HG03095 (cell line): ENCODE measurements around the gene PCDHB10.
"Not testable (repeated sequence)": the region's sequence is repeated elsewhere in the genome, so short reads cannot be mapped to it uniquely, and the experiment has no call there.

Experiments used
- ATAC-seq: cut with Tn5 transposase; IDR thresholded peaks from one replicate; pipeline ENCODE4 v1.9.1; 2021; ENCODE audit warnings: moderate library complexity; ENCODE audit not compliant: unreplicated experiment

Gene PCDHB10

GRCh38 chr5:141186897-141187512 lies 5.1 kb upstream of the PCDHB10 start, which contains the start of gene PCDHB9:
Gene PCDHB9 (plus strand): TSS chr5:141187161. CDS start chr5:141187319, 158 bp downstream.
- ATAC-seq, result no peak

GRCh38 chr5:141188682-141189081 lies 3.5 kb upstream of the PCDHB10 start:
- ATAC-seq, result not testable (repeated sequence)

GRCh38 chr5:141189131-141189530 lies 3.0 kb upstream of the PCDHB10 start:
- ATAC-seq, result not testable (repeated sequence)

GRCh38 chr5:141194332-141194731 lies 2.2 kb downstream of the PCDHB10 start:
- ATAC-seq, result not testable (repeated sequence)

- no peak for ATAC-seq
Measured at GRCh38 chr5:141196363-141196762, 4.2 kb downstream of the PCDHB10 start.

- ATAC-seq, result no peak
Measured at GRCh38 chr5:141199359-141200235, 7.4 kb downstream of the PCDHB10 start, which contains the start of gene PCDHB11. Gene PCDHB11 (plus strand): TSS chr5:141199627. CDS start chr5:141199775, 148 bp downstream.

- ATAC-seq, result not testable (repeated sequence)
Measured at GRCh38 chr5:141201126-141201525, 9.0 kb downstream of the PCDHB10 start.

- ATAC-seq, result not testable (repeated sequence)
Measured at GRCh38 chr5:141201646-141202045, 9.5 kb downstream of the PCDHB10 start.

GRCh38 chr5:141208478-141208877 lies 16.3 kb downstream of the PCDHB10 start, which contains the start of gene PCDHB12:
Gene PCDHB12 (plus strand): TSS chr5:141208719. CDS start chr5:141208908, 189 bp downstream.
- ATAC-seq, result no peak

GRCh38 chr5:141210281-141210680 lies 18.1 kb downstream of the PCDHB10 start:
- ATAC-seq, result not testable (repeated sequence)

- not testable (repeated sequence) for ATAC-seq
Measured at GRCh38 chr5:141210849-141211248, 18.7 kb downstream of the PCDHB10 start.

GRCh38 chr5:141213656-141214339 lies 21.6 kb downstream of the PCDHB10 start, which contains the start of gene PCDHB13:
Gene PCDHB13 (plus strand): TSS chr5:141213919. CDS start chr5:141214124, 205 bp downstream.
- not testable (repeated sequence) for ATAC-seq

GRCh38 chr5:141214583-141214982 lies 22.4 kb downstream of the PCDHB10 start:
- not testable (repeated sequence) for ATAC-seq

- not testable (repeated sequence) for ATAC-seq
Measured at GRCh38 chr5:141215504-141215903, 23.4 kb downstream of the PCDHB10 start.

- ATAC-seq, result not testable (repeated sequence)
Measured at GRCh38 chr5:141216035-141216434, 23.9 kb downstream of the PCDHB10 start.

- no peak for ATAC-seq
Measured at GRCh38 chr5:141223112-141223783, 31.1 kb downstream of the PCDHB10 start, which contains the start of gene PCDHB14. Gene PCDHB14 (plus strand): TSS chr5:141223343. CDS start chr5:141223506, 163 bp downstream.

GRCh38 chr5:141224844-141225243 lies 32.7 kb downstream of the PCDHB10 start:
- ATAC-seq, result not testable (repeated sequence)

- not testable (repeated sequence) for ATAC-seq
Measured at GRCh38 chr5:141225421-141225820, 33.3 kb downstream of the PCDHB10 start.

- no peak for ATAC-seq
Measured at GRCh38 chr5:141234109-141234667, 42.0 kb downstream of the PCDHB10 start.

- not testable (repeated sequence) for ATAC-seq
Measured at GRCh38 chr5:141235922-141236321, 43.8 kb downstream of the PCDHB10 start.
